ENCODE data around the gene BCCIP. TPM values are rescaled to one million over a fixed set of nuclear protein-coding genes. Genes with fewer than 3 reads are reported as not detected.
A peak's percentile ranks its signal among the peaks of the same experiment; 100 is the strongest.

BCCIP gene
- total RNA-seq, 1 experiment from 2014 or later: 159 TPM

DNA sequence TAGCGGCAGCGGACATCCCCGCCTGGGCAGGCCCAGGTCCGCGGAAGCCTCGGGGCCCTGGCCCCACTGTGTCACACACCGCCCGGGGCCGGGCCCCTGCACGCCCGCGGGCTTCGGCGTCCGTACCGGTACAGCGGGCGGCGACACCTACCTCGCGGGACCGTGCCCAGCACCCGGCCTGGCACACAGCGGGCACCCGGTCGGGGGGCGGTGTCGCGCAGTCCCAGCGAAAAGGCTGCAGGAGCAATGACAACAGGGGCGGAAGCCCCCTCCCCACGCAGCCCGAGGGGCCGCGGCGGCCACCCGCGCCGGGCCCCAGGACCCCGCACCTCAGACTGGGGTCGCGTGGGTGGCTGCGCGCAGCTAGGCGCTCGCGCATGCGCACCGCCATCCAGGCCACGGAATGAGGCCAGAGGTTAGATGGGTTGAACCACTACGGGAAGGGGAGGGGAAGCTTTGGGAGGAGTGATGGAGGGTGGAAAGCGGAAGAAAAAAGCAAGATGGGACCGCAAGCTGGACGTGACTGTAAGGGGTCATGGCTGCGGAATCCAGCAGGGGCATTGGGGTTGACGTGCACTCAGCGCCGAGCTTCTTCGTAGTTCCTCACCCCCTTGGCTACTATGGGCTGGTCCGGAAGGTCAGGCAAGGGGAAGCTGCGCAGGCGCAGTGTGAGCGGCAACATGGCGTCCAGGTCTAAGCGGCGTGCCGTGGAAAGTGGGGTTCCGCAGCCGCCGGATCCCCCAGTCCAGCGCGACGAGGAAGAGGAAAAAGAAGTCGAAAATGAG, at the start of gene BCCIP, which contains the start of gene UROS (continued):
- TF ChIP-seq TCF7L2 (IDR thresholded peaks at IDR 0.05; ENCODE audit: borderline replicate concordance, extremely low read depth, insufficient read depth, insufficient read length) (peak; percentile 77), JUND (IDR thresholded peaks at IDR 0.05) (peak; percentile 79), YY1 (IDR thresholded peaks at IDR 0.05; ENCODE audit: extremely low read depth, insufficient replicate concordance, low read depth, low read length) (peak; percentile 96), FOSL1 (IDR thresholded peaks at IDR 0.05; ENCODE audit: low read depth) (no peak), ZNF274 (IDR thresholded peaks at IDR 0.05; ENCODE audit: low read depth, low read length) (no peak), EZH2 (IDR thresholded peaks at IDR 0.05) (no peak)

DNA sequence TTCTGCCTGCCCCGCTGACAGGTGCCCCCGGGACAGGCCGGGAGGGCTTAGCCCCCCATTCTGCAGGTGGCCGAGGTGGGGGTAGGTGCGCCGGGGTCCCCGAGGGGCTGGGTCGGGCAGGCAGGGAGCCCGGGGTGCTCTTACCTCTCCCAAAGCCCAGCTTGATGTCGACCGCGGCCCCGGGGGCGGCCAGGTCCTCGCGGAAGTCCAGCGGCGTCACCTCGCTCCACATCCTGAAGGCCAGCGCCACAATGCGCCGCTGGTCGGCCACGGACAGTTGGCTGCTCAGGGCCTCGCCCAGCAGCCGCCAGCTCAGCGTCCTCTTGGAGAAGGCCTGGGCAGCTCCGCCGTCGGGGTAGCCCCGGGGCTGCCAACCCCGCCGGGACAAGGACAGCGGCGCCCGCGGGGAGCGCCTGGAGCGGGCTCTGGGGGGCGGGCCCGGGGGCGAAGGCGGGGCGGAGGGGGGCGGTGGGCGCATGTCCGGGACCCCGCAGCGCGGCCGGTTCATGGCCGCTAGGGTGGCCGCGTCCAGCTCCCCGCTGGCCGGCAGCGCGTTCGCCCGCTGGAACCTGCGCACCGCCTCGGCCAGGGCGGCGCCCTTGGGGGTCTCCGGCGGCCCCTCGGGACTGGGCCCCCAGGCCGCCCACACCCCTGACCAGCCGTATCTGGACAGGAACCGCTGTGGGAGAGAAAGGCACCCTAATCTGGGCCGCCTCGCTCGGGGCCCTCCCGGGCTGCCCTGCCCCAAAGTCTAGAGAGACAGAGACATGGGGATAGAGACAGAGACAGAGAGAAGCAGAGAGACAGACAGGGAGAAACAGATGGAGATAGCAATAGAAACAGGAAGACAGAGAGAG, 49.4 kb upstream of the BCCIP start:
- ChIA-PET POLR2A (no interaction called here), RAD21 (ENCODE audit: low non-redundant PET in 1 of 2, low total read pairs in 2 of 2, uncharacterized antibody in 2 of 2, unreplicated experiment in 2 of 2) (no interaction called here), CTCF (no interaction called here)
- Histone ChIP-seq H3K79me2 (ENCODE audit: insufficient read depth, low read length) (no peaks in the 10 kb centered on the region), H3K4me3 (replicated peaks in 1 of 2; ENCODE audit: low read depth in 1 of 2, low read length in 2 of 2) (no peak overlapping the region), H3K4me2 (ENCODE audit: low read length) (no peak overlapping the region), H3K9ac (ENCODE audit: low read length) (no peak overlapping the region), H4K20me1 (ENCODE audit: insufficient read depth) (no peaks in the 10 kb centered on the region), H3K9me2 (ENCODE audit: insufficient read depth) (no peaks in the 10 kb centered on the region), H3K36me3 (ENCODE audit: control insufficient read depth in 1 of 2, insufficient read depth in 2 of 2, low read length in 2 of 2) (no peaks in the 10 kb centered on the region), H2AFZ (ENCODE audit: low read depth, low read length, poor library complexity, severe bottlenecking) (no peak overlapping the region), H3K27ac (ENCODE audit: low read depth, low read length) (no peak overlapping the region), H3K27me3 (ENCODE audit: insufficient read depth, low read length) (no peaks in the 10 kb centered on the region), H3K9me3 (ENCODE audit: control insufficient read depth in 1 of 2, insufficient read depth in 1 of 2, low read depth in 1 of 2, low read length in 2 of 2) (no peaks in the 10 kb centered on the region), H3K4me1 (ENCODE audit: control insufficient read depth in 1 of 2, insufficient read depth in 2 of 2, low read length in 2 of 2) (no peaks in the 10 kb centered on the region)
- BruUV-seq (replicated peaks): no TSS peak
- no peak for ATAC-seq
- intact Hi-C loops (cut with micrococcal nuclease): no loop called here
- no peak for DNase-seq (ENCODE audit: low read depth, low spot score)
- TF ChIP-seq JUND (IDR thresholded peaks at IDR 0.05): no peak
- no peak for TF ChIP-seq MAX (IDR thresholded peaks at IDR 0.05)
- no peak for TF ChIP-seq SIN3A (IDR thresholded peaks at IDR 0.05; ENCODE audit: low read depth)
- no peak for TF ChIP-seq EZH2 (IDR thresholded peaks at IDR 0.05)
- TF ChIP-seq CTCF (IDR thresholded peaks at IDR 0.05 in 2 of 3, conservative IDR thresholded peaks at IDR 0.05 in 1 of 3; ENCODE audit: borderline replicate concordance in 1 of 3, insufficient read depth in 1 of 3, low read depth in 2 of 3, low read length in 2 of 3): no peak
- TF ChIP-seq, protein P1, sequence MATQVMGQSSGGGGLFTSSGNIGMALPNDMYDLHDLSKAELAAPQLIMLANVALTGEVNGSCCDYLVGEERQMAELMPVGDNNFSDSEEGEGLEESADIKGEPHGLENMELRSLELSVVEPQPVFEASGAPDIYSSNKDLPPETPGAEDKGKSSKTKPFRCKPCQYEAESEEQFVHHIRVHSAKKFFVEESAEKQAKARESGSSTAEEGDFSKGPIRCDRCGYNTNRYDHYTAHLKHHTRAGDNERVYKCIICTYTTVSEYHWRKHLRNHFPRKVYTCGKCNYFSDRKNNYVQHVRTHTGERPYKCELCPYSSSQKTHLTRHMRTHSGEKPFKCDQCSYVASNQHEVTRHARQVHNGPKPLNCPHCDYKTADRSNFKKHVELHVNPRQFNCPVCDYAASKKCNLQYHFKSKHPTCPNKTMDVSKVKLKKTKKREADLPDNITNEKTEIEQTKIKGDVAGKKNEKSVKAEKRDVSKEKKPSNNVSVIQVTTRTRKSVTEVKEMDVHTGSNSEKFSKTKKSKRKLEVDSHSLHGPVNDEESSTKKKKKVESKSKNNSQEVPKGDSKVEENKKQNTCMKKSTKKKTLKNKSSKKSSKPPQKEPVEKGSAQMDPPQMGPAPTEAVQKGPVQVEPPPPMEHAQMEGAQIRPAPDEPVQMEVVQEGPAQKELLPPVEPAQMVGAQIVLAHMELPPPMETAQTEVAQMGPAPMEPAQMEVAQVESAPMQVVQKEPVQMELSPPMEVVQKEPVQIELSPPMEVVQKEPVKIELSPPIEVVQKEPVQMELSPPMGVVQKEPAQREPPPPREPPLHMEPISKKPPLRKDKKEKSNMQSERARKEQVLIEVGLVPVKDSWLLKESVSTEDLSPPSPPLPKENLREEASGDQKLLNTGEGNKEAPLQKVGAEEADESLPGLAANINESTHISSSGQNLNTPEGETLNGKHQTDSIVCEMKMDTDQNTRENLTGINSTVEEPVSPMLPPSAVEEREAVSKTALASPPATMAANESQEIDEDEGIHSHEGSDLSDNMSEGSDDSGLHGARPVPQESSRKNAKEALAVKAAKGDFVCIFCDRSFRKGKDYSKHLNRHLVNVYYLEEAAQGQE (IDR thresholded peaks at IDR 0.05; ENCODE audit: low read depth): no peak
- TF ChIP-seq, protein P2, sequence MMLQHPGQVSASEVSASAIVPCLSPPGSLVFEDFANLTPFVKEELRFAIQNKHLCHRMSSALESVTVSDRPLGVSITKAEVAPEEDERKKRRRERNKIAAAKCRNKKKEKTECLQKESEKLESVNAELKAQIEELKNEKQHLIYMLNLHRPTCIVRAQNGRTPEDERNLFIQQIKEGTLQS (IDR thresholded peaks at IDR 0.05): no peak
- no peak for TF ChIP-seq ZFX (IDR thresholded peaks at IDR 0.05)
- no peak for TF ChIP-seq TCF7L2 (IDR thresholded peaks at IDR 0.05; ENCODE audit: borderline replicate concordance, extremely low read depth, insufficient read depth, insufficient read length)
- TF ChIP-seq CEBPB (IDR thresholded peaks at IDR 0.05; ENCODE audit: low read depth): no peak
- no peak for TF ChIP-seq SRF (IDR thresholded peaks at IDR 0.05; ENCODE audit: low read depth)

Data from HCT116 (cell line).